A673 (cell line): Measurements from ENCODE around the gene SLC35B2. TPM values are rescaled to one million over a fixed set of nuclear protein-coding genes. Genes with fewer than 3 reads are reported as not detected.

ENCODE experiments used
- BruUV-seq: library from RNA; stranded (reverse); fragments of 400-500 nt; replicated peaks from 2 replicates; lab custom pipeline; 2021; lab: Mats Ljungman, UMichigan
- CTCF ChIA-PET: fragments of 300-600 bp; sonication (Branson Sonifier 250); formaldehyde crosslinking; loops from one replicate; lab custom pipeline; 2022; ENCODE audit warnings: antibody characterized with exemption; lab: Charles Lee
- POLR2A ChIA-PET: fragments of 300-600 bp; sonication (Branson Sonifier 250); formaldehyde crosslinking; loops from one replicate; lab custom pipeline; 2022; ENCODE audit warnings: antibody characterized with exemption; ENCODE audit not compliant: low non-redundant PET; lab: Charles Lee
- DNase-seq: peaks from one replicate; pipeline ENCODE4 v3.0.0-alpha.2; 2015; ENCODE audit warnings: low spot score
- H3K27ac ChIP-seq: fragments of 200-600 bp; sonication (generic); 2 replicates; pipeline ENCODE4 v1.5.1; 2016; ENCODE audit warnings: mixed run types, low read depth, mild to moderate bottlenecking, mixed read lengths, antibody characterized with exemption, low read length; ENCODE audit not compliant: poor library complexity, severe bottlenecking
- H3K27me3 ChIP-seq: fragments of 200-600 bp; sonication (generic); replicated peaks from 2 replicates; pipeline ENCODE4 v1.6.1; 2017; ENCODE audit warnings: mixed run types, low read depth, mild to moderate bottlenecking, mixed read lengths, antibody characterized with exemption, low read length; ENCODE audit not compliant: insufficient read depth, poor library complexity
- H3K36me3 ChIP-seq: fragments of 200-600 bp; sonication (generic); 2 replicates; pipeline ENCODE4 v1.6.1; 2016; ENCODE audit warnings: mixed run types, mild to moderate bottlenecking, mixed read lengths, antibody characterized with exemption, low read length; ENCODE audit not compliant: insufficient read depth, poor library complexity, severe bottlenecking
- H3K4me1 ChIP-seq: fragments of 200-600 bp; sonication (generic); 2 replicates; pipeline ENCODE4 v1.6.1; 2017; ENCODE audit warnings: mixed run types, mild to moderate bottlenecking, mixed read lengths, antibody characterized with exemption, low read length; ENCODE audit not compliant: insufficient read depth, poor library complexity, severe bottlenecking
- H3K4me3 ChIP-seq: fragments of 200-600 bp; sonication (generic); 2 replicates; pipeline ENCODE4 v1.5.1; 2016; ENCODE audit warnings: low read depth, mixed run types, mild to moderate bottlenecking, mixed read lengths, low read length; ENCODE audit not compliant: poor library complexity, severe bottlenecking
- H3K9me3 ChIP-seq: fragments of 200-600 bp; sonication (generic); 2 replicates; pipeline ENCODE4 v1.6.1; 2016; ENCODE audit warnings: mixed run types, low read depth, mild to moderate bottlenecking, mixed read lengths, antibody characterized with exemption, low read length; ENCODE audit not compliant: poor library complexity, severe bottlenecking
- CTCF ChIP-seq: fragments of 300-800, 200-600 bp; sonication (generic); conservative IDR thresholded peaks from 2 replicates; pipeline ENCODE4 v1.5.1; 2017; ENCODE audit warnings: low read depth, mild to moderate bottlenecking, antibody characterized with exemption, low read length, moderate library complexity, mixed read lengths
- EZH2 ChIP-seq: fragments of 200-600 bp; sonication (generic); IDR thresholded peaks from 2 replicates; pipeline ENCODE4 v1.6.1; 2017; ENCODE audit warnings: borderline replicate concordance, low read depth, mild to moderate bottlenecking, mixed read lengths, antibody characterized with exemption, low read length; ENCODE audit not compliant: poor library complexity, severe bottlenecking
- intact Hi-C: fragments of 100-400 bp; cut with micrococcal nuclease; formaldehyde crosslinking; loops from one replicate; pipeline ENCODE4 v1.10.0; 2022; ENCODE audit not compliant: unreplicated experiment
- total RNA-seq: library from RNA; stranded (reverse); gene quantifications from 2 replicates; pipeline ENCODE4 v1.2.3, GENCODE V29; 2021

SLC35B2 gene
- total RNA-seq, 1 experiment from 2014 or later, result 52.0 TPM

DNA sequence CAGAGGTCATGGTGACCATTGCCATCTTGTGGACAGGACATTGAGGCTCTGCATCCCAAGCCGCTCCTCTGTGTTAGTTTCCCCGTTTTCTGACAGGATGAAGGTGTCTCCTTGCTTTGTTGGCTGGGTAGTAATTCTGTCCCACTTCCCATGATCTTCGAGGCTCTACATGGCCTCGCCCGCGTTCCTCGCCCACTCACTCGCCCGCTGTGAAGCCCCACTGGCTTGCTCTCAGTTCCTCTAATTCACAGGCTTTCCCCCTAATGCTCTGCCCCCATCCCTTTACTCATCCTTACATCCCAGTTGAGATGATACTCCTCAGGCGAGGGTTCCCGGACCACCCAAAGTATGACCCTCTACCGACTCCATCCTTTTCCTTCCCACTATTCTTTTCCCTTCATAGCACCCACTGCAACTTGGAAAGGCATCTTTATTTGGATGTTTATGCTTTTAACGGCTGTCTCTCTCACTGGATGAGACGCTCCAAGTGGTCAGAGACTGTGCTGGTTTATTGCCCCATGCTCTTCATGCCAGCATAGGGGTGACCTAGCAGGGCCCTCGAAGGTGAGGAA lies 511 bp upstream of the SLC35B2 start:
- TF ChIP-seq EZH2 (no peak), CTCF (no peak)
- peaks cover 26% of the 10 kb centered on the region for H3K36me3 ChIP-seq
- no TSS peak for BruUV-seq
- H3K4me3 ChIP-seq, result peak overlapping the region; percentile 99
- H3K27me3 ChIP-seq, result no peaks in the 10 kb centered on the region
- H3K9me3 ChIP-seq, result no peaks in the 10 kb centered on the region
- DNase-seq, result no peak
- ChIA-PET POLR2A (interaction anchor here (0.8 kb wide), 1 partner anchor 11 kb away, joined by 3 read pairs; the partner anchor contains the start of gene HSP90AB1), CTCF (no interaction called here)
- intact Hi-C loops, result no loop called here
- H3K27ac ChIP-seq, result peak overlapping the region; percentile 90
- peaks cover 10% of the 10 kb centered on the region for H3K4me1 ChIP-seq

DNA sequence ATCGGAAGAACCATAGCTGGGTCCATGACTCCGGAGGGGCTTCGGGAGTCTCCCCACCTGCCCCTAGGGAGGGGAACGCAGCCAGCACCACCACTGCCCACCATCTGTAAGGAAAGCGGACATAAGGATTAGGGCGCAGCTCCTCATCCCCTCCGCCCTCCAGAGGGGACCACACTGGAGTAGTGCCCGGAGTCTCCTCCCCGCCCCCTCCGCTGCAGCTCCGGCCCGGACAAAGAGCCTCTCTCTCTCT lies 628 bp downstream of the SLC35B2 start:
- CTCF ChIA-PET, result interaction anchor here (0.5 to 1.1 kb wide), 4 partner anchors 10 to 129 kb away, joined by 3 to 9 read pairs (median 4); partner anchors contain the start of genes HSP90AB1, MRPL14 and TMEM63B
- no TSS peak for BruUV-seq

More for the DNA sequence above, 628 bp downstream of the SLC35B2 start:
- TF ChIP-seq EZH2 (no peak), CTCF (no peak)
- no peaks in the 10 kb centered on the region for H3K27me3 ChIP-seq
- intact Hi-C loops, result no loop called here
- no peak for DNase-seq
- no peaks in the 10 kb centered on the region for H3K9me3 ChIP-seq
- H3K27ac ChIP-seq, result peak overlapping the region; percentile 90
- POLR2A ChIA-PET, result interaction anchor here (0.5 to 0.9 kb wide), 3 partner anchors 10 to 486 kb away, joined by 3 to 8 read pairs (median 6); partner anchors contain the start of genes HSP90AB1, TMEM151B and VEGFA
- peaks cover 37% of the 10 kb centered on the region for H3K36me3 ChIP-seq
- peak overlapping the region; percentile 99 for H3K4me3 ChIP-seq
- H3K4me1 ChIP-seq, result peaks cover 10% of the 10 kb centered on the region
